HEK293 (cell line): ENCODE measurements around the gene PDLIM5.
A peak's percentile ranks its signal among the peaks of the same experiment; 100 is the strongest.

ENCODE experiments used
- CTCF ChIA-PET: fragments of 350-600 bp; formaldehyde crosslinking; extraction: SDS; loops from one replicate; lab custom pipeline; 2021; ENCODE audit warnings: antibody characterized with exemption; lab: Yijun Ruan, JAX
- POLR2A ChIA-PET: fragments of 300-600 bp; formaldehyde crosslinking; extraction: SDS; loops from one replicate; lab custom pipeline; 2020; ENCODE audit warnings: antibody characterized with exemption, inconsistent platforms; lab: Yijun Ruan, JAX
- H3K27ac ChIP-seq: fragments of 200-500 bp; sonication (Bioruptor generic); 2 replicates; pipeline ENCODE4 v1.5.1; 2014; ENCODE audit warnings: low read depth, low read length, control low read depth, inconsistent platforms; ENCODE audit errors: extremely low read depth
- H3K36me3 ChIP-seq, 2 experiments: fragments of 200-500 bp in 1 of 2; sonication (Bioruptor generic) in 1 of 2; 1 replicate in 1 of 2; 2 replicates in 1 of 2; pipeline ENCODE4 v1.5.1; 2014 to 2017; ENCODE audit warnings: inconsistent platforms in 2 of 2, low read length in 2 of 2; ENCODE audit not compliant: control insufficient read depth in 2 of 2, insufficient read depth in 1 of 2
- H3K4me1 ChIP-seq: fragments of 200-500 bp; sonication (Bioruptor generic); 2 replicates; pipeline ENCODE4 v1.5.1; 2014; ENCODE audit warnings: mild to moderate bottlenecking, low read length, inconsistent platforms; ENCODE audit not compliant: control insufficient read depth, insufficient read depth
- H3K4me3 ChIP-seq: 2 replicates; pipeline ENCODE4 v1.5.1; 2011; ENCODE audit warnings: low read depth, mild to moderate bottlenecking, control low read depth, low read length, moderate library complexity
- H3K9me3 ChIP-seq: fragments of 200-500 bp; sonication (Bioruptor generic); 2 replicates; pipeline ENCODE4 v1.5.1; 2014; ENCODE audit warnings: low read depth, low read length, inconsistent platforms; ENCODE audit not compliant: control insufficient read depth, insufficient read depth
- KLF10 ChIP-seq: fragments of 450-650 bp; IDR thresholded peaks from 2 replicates; pipeline ENCODE4 v1.5.1; 2018; ENCODE audit warnings: missing biosample characterization, mild to moderate bottlenecking, missing genetic modification characterization
- PRDM1 ChIP-seq: fragments of 450-650 bp; formaldehyde crosslinking; IDR thresholded peaks from 2 replicates; pipeline ENCODE4; 2016; ENCODE audit warnings: missing biosample characterization, missing genetic modification characterization
- PRDM10 ChIP-seq: fragments of 450-650 bp; formaldehyde crosslinking; IDR thresholded peaks from 2 replicates; pipeline ENCODE4 v1.5.1; 2016; ENCODE audit warnings: missing biosample characterization, missing genetic modification characterization
- TRIM28 ChIP-seq: IDR thresholded peaks from 2 replicates; pipeline ENCODE4 v1.6.1; 2011; ENCODE audit warnings: low read length, control low read depth, borderline replicate concordance
- YY2 ChIP-seq: fragments of 450-650 bp; formaldehyde crosslinking; IDR thresholded peaks from 2 replicates; pipeline ENCODE4 v1.5.1; 2016; ENCODE audit warnings: missing biosample characterization, missing genetic modification characterization
- ZBTB17 ChIP-seq: fragments of 450-650 bp; formaldehyde crosslinking; IDR thresholded peaks from 2 replicates; pipeline ENCODE4 v1.5.1; 2016; ENCODE audit warnings: missing biosample characterization, missing genetic modification characterization
- ZNF148 ChIP-seq: fragments of 450-650 bp; formaldehyde crosslinking; IDR thresholded peaks from 2 replicates; pipeline ENCODE4 v1.5.0; 2017; ENCODE audit warnings: missing biosample characterization, missing genetic modification characterization, borderline replicate concordance
- ZNF221 ChIP-seq: fragments of 450-650 bp; formaldehyde crosslinking; IDR thresholded peaks from 2 replicates; pipeline ENCODE4 v1.5.1; 2017; ENCODE audit warnings: missing biosample characterization, missing genetic modification characterization, borderline replicate concordance
- ZNF398 ChIP-seq: fragments of 450-650 bp; formaldehyde crosslinking; IDR thresholded peaks from 2 replicates; pipeline ENCODE4 v1.5.1; 2017; ENCODE audit warnings: missing biosample characterization, missing genetic modification characterization
- ZNF510 ChIP-seq: fragments of 450-650 bp; formaldehyde crosslinking; IDR thresholded peaks from 2 replicates; pipeline ENCODE4 v1.5.1; 2018; ENCODE audit warnings: mild to moderate bottlenecking, missing genetic modification characterization, missing biosample characterization; ENCODE audit not compliant: insufficient replicate concordance
- ZNF530 ChIP-seq: fragments of 450-650 bp; formaldehyde crosslinking; IDR thresholded peaks from 2 replicates; pipeline ENCODE4 v1.5.1; 2016; ENCODE audit warnings: low read depth, missing biosample characterization, missing genetic modification characterization
- ZNF610 ChIP-seq: fragments of 450-650 bp; formaldehyde crosslinking; IDR thresholded peaks from 2 replicates; pipeline ENCODE4 v1.5.1; 2016; ENCODE audit warnings: missing biosample characterization, missing genetic modification characterization, borderline replicate concordance
- ZNF626 ChIP-seq: fragments of 450-650 bp; sonication (Bioruptor Pico); formaldehyde crosslinking; IDR thresholded peaks from 2 replicates; pipeline ENCODE4 v1.5.1; 2018; ENCODE audit warnings: missing biosample characterization, missing genetic modification characterization, inconsistent platforms
- ZSCAN23 ChIP-seq: fragments of 450-650 bp; formaldehyde crosslinking; IDR thresholded peaks from 2 replicates; pipeline ENCODE4 v1.5.1; 2016; ENCODE audit warnings: missing biosample characterization, missing genetic modification characterization

Gene PDLIM5

GRCh38 chr4:94650134-94650495 is 198.4 kb downstream of the PDLIM5 start (continued):
- TF ChIP-seq ZNF626 (tag by site-specific recombination): no peak
- TF ChIP-seq ZNF221 (tag by site-specific recombination): no peak
- TF ChIP-seq ZBTB17 (tag by site-specific recombination): no peak
- no peak for TF ChIP-seq YY2

- ChIA-PET CTCF (no interaction called here), POLR2A (no interaction called here)
- no peaks in the 10 kb centered on the region for H3K9me3 ChIP-seq
- H3K36me3 ChIP-seq: peaks cover 0 to 3% of the 10 kb centered on the region in 2 experiments; a peak in 1 of 3 replicates
- no peak for TF ChIP-seq ZNF510
- peak; percentile 68 for TF ChIP-seq PRDM10 (tag by site-specific recombination)
- TF ChIP-seq ZNF610 (tag by site-specific recombination): no peak
- 0 out of 2 replicates have a peak, but pooled peaks have one; percentile 28 for TF ChIP-seq PRDM1 (tag by site-specific recombination)
- H3K4me1 ChIP-seq: 0 out of 2 replicates have a peak, but pooled peaks cover 2% of the 10 kb centered on the region
- no peak overlapping the region for H3K27ac ChIP-seq
- no peak overlapping the region for H3K4me3 ChIP-seq
Observed at GRCh38 chr4:94650690-94651089, 198.9 kb downstream of the PDLIM5 start.

GRCh38 chr4:94653095-94653649 is 201.4 kb downstream of the PDLIM5 start:
- Histone ChIP-seq H3K4me1 (0 out of 2 replicates have a peak, but pooled peaks cover 2% of the 10 kb centered on the region), H3K27ac (no peak overlapping the region), H3K9me3 (no peaks in the 10 kb centered on the region), H3K4me3 (no peak overlapping the region), H3K36me3 (peaks cover 0 to 5% of the 10 kb centered on the region in 2 experiments; a peak in 1 of 3 replicates)
- TF ChIP-seq TRIM28 (0 out of 2 replicates have a peak, but pooled peaks have one; percentile 50), ZNF398 (tag by site-specific recombination) (peak; percentile 23; the same call in 1 of the 2 replicates), ZSCAN23 (tag by site-specific recombination) (no peak), KLF10 (tag by site-specific recombination) (no peak), ZNF148 (tag by site-specific recombination) (no peak), ZNF530 (tag by site-specific recombination) (no peak)
- ChIA-PET POLR2A (no interaction called here), CTCF (interaction anchor here (0.7 kb wide), 1 partner anchor 288 kb away, joined by 3 read pairs; no protein-coding TSS in a partner anchor)
